HCT116 (cell line): ENCODE measurements around the gene NR2F2. TPM values are rescaled to one million over a fixed set of nuclear protein-coding genes. Genes with fewer than 3 reads are reported as not detected.

ENCODE experiments used
- ATAC-seq: fragments of 200-7000 bp; cut with Tn5 transposase; 2 replicates; pipeline ENCODE4 v1.9.1; 2020; ENCODE audit warnings: mild to moderate bottlenecking, moderate library complexity
- BruUV-seq: library from RNA; stranded (reverse); fragments of 400-500 nt; replicated peaks from 2 replicates; lab custom pipeline; 2021; lab: Mats Ljungman, UMichigan
- CTCF ChIA-PET: fragments of 300-600 bp; sonication (Branson Sonifier 250); formaldehyde crosslinking; loops from one replicate; lab custom pipeline; 2021; ENCODE audit warnings: antibody characterized with exemption; lab: Charles Lee
- POLR2A ChIA-PET: fragments of 300-600, 350-600 bp; sonication (Branson Sonifier 250); formaldehyde crosslinking; loops from one replicate; lab custom pipeline; 2021; ENCODE audit warnings: antibody characterized with exemption; lab: Charles Lee
- RAD21 ChIA-PET, 2 experiments: fragments of 300-600 bp; sonication (Branson Sonifier 250); formaldehyde crosslinking; loops; one replicate each; lab custom pipeline; 2023; ENCODE audit warnings: low total read pairs in 2 of 2; ENCODE audit not compliant: uncharacterized antibody in 2 of 2, unreplicated experiment in 2 of 2, low non-redundant PET in 1 of 2; lab: Charles Lee
- DNase-seq: peaks from one replicate; pipeline ENCODE4 v3.0.0-alpha.2; 2010; ENCODE audit warnings: low read depth, low spot score
- H2AFZ ChIP-seq: fragments of 200-600 bp; shearing (Covaris generic), sonication (generic); 2 replicates; pipeline ENCODE4 v1.6.1; 2017; ENCODE audit warnings: low read depth, mixed run types, mixed read lengths, antibody characterized with exemption, low read length; ENCODE audit not compliant: poor library complexity, severe bottlenecking
- H3K27ac ChIP-seq: 2 replicates; pipeline ENCODE4 v1.5.1; 2012; ENCODE audit warnings: low read depth, low read length
- H3K27me3 ChIP-seq: fragments of 200-600 bp; sonication (generic); 2 replicates; pipeline ENCODE4 v1.6.1; 2016; ENCODE audit warnings: mixed run types, low read length, mixed read lengths; ENCODE audit not compliant: insufficient read depth
- H3K36me3 ChIP-seq, 2 experiments: fragments of 200-500 bp in 1 of 2; fragments of 200-600 bp in 1 of 2; sonication (Bioruptor generic) in 1 of 2; sonication (generic) in 1 of 2; 2 replicates each; pipeline versions ENCODE4 v1.5.1 to v1.6.1; 2014 to 2016; ENCODE audit warnings: low read length in 2 of 2, inconsistent platforms in 1 of 2, mixed read lengths in 1 of 2, mixed run types in 1 of 2; ENCODE audit not compliant: insufficient read depth in 2 of 2, control insufficient read depth in 1 of 2
- H3K4me1 ChIP-seq, 2 experiments: fragments of 200-600 bp in 1 of 2; sonication (generic) in 1 of 2; 2 replicates each; pipeline versions ENCODE4 v1.5.1 to v1.6.1; 2012 to 2017; ENCODE audit warnings: low read length in 2 of 2, inconsistent platforms in 1 of 2, mild to moderate bottlenecking in 1 of 2, mixed read lengths in 1 of 2, mixed run types in 1 of 2, moderate library complexity in 1 of 2; ENCODE audit not compliant: insufficient read depth in 2 of 2, control insufficient read depth in 1 of 2
- H3K4me2 ChIP-seq: fragments of 200-600 bp; sonication (generic); 2 replicates; pipeline ENCODE4 v1.6.1; 2017; ENCODE audit warnings: mixed run types, low read length, mixed read lengths
- H3K4me3 ChIP-seq, 2 experiments: fragments of 200-600 bp in 1 of 2; sonication (generic) in 1 of 2; replicated peaks in 1 of 2; 2 replicates each; pipeline ENCODE4 v1.5.1; 2011 to 2016; ENCODE audit warnings: low read length in 2 of 2, control low read depth in 1 of 2, low read depth in 1 of 2, mild to moderate bottlenecking in 1 of 2, mixed read lengths in 1 of 2, mixed run types in 1 of 2
- H3K79me2 ChIP-seq: fragments of 200-600 bp; sonication (generic); 2 replicates; pipeline ENCODE4 v1.6.1; 2017; ENCODE audit warnings: mild to moderate bottlenecking, mixed run types, low read length, moderate library complexity, mixed read lengths; ENCODE audit not compliant: insufficient read depth
- H3K9ac ChIP-seq: fragments of 200-600 bp; sonication (generic); 2 replicates; pipeline ENCODE4 v1.6.1; 2016; ENCODE audit warnings: low read length, mixed read lengths
- H3K9me2 ChIP-seq: fragments of 200-600 bp; sonication (generic), shearing (Covaris generic); 2 replicates; pipeline ENCODE4 v1.6.1; 2017; ENCODE audit warnings: mixed run types, mild to moderate bottlenecking, moderate library complexity; ENCODE audit not compliant: insufficient read depth
- H3K9me3 ChIP-seq, 2 experiments: fragments of 200-500 bp in 1 of 2; fragments of 200-600 bp in 1 of 2; sonication (Bioruptor generic) in 1 of 2; sonication (generic) in 1 of 2; 2 replicates each; pipeline ENCODE4 v1.6.1; 2014 to 2017; ENCODE audit warnings: low read length in 2 of 2, mixed read lengths in 2 of 2, inconsistent platforms in 1 of 2, low read depth in 1 of 2, mild to moderate bottlenecking in 1 of 2, mixed run types in 1 of 2, moderate library complexity in 1 of 2; ENCODE audit not compliant: control insufficient read depth in 1 of 2, insufficient read depth in 1 of 2
- H4K20me1 ChIP-seq: fragments of 200-600 bp; sonication (generic), shearing (Covaris generic); 2 replicates; pipeline ENCODE4 v1.6.1; 2017; ENCODE audit warnings: mixed run types, mild to moderate bottlenecking, moderate library complexity; ENCODE audit not compliant: insufficient read depth
- CBX3 ChIP-seq: IDR thresholded peaks from 2 replicates; pipeline ENCODE4 v1.6.1; 2012; ENCODE audit warnings: low read depth
- CEBPB ChIP-seq: IDR thresholded peaks from 2 replicates; pipeline ENCODE4 v1.6.1; 2012; ENCODE audit warnings: low read depth
- ELF1 ChIP-seq: IDR thresholded peaks from 2 replicates; pipeline ENCODE4 v1.6.1; 2012; ENCODE audit warnings: low read depth, borderline replicate concordance
- EZH2 ChIP-seq: fragments of 200-600 bp; sonication (generic); IDR thresholded peaks from 2 replicates; pipeline ENCODE4 v1.6.1; 2017; ENCODE audit warnings: antibody characterized with exemption, mixed run types
- EZH2phosphoT487 ChIP-seq: fragments of 200-600 bp; IDR thresholded peaks from 2 replicates; pipeline ENCODE4 v1.6.1; 2018; ENCODE audit warnings: antibody characterized with exemption, borderline replicate concordance
- POLR2A ChIP-seq: IDR thresholded peaks from 2 replicates; pipeline ENCODE4 v1.7.0; 2011; ENCODE audit warnings: borderline replicate concordance; ENCODE audit not compliant: insufficient read depth, insufficient read length; ENCODE audit errors: extremely low read depth
- POLR2AphosphoS5 ChIP-seq: IDR thresholded peaks from 2 replicates; pipeline ENCODE4 v1.6.1; 2011; ENCODE audit warnings: mild to moderate bottlenecking, low read depth, low read length, moderate library complexity
- RAD21 ChIP-seq: IDR thresholded peaks from 2 replicates; pipeline ENCODE4 v1.6.1; 2012; ENCODE audit warnings: low read depth, mild to moderate bottlenecking
- SIN3A ChIP-seq: IDR thresholded peaks from 2 replicates; pipeline ENCODE4 v1.6.1; 2012; ENCODE audit warnings: low read depth
- SP1 ChIP-seq: IDR thresholded peaks from 2 replicates; pipeline ENCODE4 v1.6.1; 2012; ENCODE audit warnings: low read depth
- SRF ChIP-seq: IDR thresholded peaks from 2 replicates; pipeline ENCODE4 v1.6.1; 2012; ENCODE audit warnings: low read depth
- TCF7L2 ChIP-seq: IDR thresholded peaks from 2 replicates; pipeline ENCODE4 v1.7.0; 2011; ENCODE audit warnings: borderline replicate concordance, inconsistent platforms; ENCODE audit not compliant: insufficient read depth, insufficient read length; ENCODE audit errors: extremely low read depth
- ZFX ChIP-seq: fragments of 450-650 bp; IDR thresholded peaks from 2 replicates; pipeline ENCODE4 v1.6.1; 2017
- ZNF274 ChIP-seq: fragments of 200-500 bp; sonication (Bioruptor generic); IDR thresholded peaks from 2 replicates; pipeline ENCODE4 v1.6.1; 2014; ENCODE audit warnings: mild to moderate bottlenecking, low read depth, low read length, inconsistent platforms
- intact Hi-C: fragments of 100-400 bp; cut with micrococcal nuclease; formaldehyde crosslinking; loops from 2 replicates; pipeline ENCODE4 v1.10.0; 2022
- total RNA-seq: library from RNA; stranded (reverse); gene quantifications from one replicate; pipeline ENCODE4 v1.2.1, GENCODE V29; 2021; ENCODE audit not compliant: unreplicated experiment
- TF ChIP-seq, protein P1 (sequence below): IDR thresholded peaks from 2 replicates; pipeline ENCODE4 v1.6.1; 2012; ENCODE audit warnings: low read depth
- TF ChIP-seq, protein P2 (sequence below), 3 experiments: fragments of 200-600 bp in 1 of 3; sonication (generic) in 1 of 3; IDR thresholded peaks in 2 of 3; conservative IDR thresholded peaks in 1 of 3; 2 replicates each; pipeline ENCODE4 v1.5.1; 2012 to 2017; ENCODE audit warnings: low read depth in 2 of 3, low read length in 2 of 3, antibody characterized with exemption in 1 of 3, borderline replicate concordance in 1 of 3, control low read depth in 1 of 3, mild to moderate bottlenecking in 1 of 3, mixed read lengths in 1 of 3, mixed run types in 1 of 3, moderate library complexity in 1 of 3; ENCODE audit not compliant: insufficient read depth in 1 of 3
- TF ChIP-seq, protein P3 (sequence below): IDR thresholded peaks from 2 replicates; pipeline ENCODE4 v1.6.1; 2012

Gene NR2F2
- total RNA-seq, 1 experiment from 2014 or later = 61.4 TPM

DNA sequence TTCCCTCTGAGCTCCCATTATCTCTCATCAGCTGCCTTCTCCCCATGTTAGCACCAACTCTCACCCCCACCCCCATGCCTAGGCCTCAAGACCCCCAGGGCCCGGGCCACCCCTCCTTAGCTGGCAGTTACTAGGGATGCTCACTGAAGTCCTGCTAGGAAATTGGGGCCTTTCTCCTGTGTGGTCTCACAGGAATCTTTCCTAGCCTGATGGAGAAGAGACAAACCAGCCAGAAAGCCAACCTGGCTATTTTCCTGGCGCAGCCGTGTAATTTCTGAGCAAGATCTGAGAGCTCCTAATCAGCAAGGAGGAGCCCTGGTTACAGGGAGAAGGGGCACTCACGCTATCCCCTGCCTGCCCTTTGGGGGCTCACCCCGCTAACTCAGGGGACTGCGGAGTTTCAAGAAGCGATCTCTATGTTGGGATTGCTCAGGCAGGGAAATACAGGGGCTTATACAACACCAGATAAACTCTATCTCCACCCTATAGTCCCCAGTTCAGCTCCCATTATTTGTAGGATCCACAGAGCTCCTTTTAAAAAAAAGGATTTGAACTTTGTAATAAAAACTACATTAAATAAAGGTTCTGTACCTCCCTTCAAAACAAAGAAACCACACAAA lies 25.2 kb downstream of the NR2F2 start (continued):
- TF ChIP-seq SIN3A = no peak
- TF ChIP-seq, protein P1, sequence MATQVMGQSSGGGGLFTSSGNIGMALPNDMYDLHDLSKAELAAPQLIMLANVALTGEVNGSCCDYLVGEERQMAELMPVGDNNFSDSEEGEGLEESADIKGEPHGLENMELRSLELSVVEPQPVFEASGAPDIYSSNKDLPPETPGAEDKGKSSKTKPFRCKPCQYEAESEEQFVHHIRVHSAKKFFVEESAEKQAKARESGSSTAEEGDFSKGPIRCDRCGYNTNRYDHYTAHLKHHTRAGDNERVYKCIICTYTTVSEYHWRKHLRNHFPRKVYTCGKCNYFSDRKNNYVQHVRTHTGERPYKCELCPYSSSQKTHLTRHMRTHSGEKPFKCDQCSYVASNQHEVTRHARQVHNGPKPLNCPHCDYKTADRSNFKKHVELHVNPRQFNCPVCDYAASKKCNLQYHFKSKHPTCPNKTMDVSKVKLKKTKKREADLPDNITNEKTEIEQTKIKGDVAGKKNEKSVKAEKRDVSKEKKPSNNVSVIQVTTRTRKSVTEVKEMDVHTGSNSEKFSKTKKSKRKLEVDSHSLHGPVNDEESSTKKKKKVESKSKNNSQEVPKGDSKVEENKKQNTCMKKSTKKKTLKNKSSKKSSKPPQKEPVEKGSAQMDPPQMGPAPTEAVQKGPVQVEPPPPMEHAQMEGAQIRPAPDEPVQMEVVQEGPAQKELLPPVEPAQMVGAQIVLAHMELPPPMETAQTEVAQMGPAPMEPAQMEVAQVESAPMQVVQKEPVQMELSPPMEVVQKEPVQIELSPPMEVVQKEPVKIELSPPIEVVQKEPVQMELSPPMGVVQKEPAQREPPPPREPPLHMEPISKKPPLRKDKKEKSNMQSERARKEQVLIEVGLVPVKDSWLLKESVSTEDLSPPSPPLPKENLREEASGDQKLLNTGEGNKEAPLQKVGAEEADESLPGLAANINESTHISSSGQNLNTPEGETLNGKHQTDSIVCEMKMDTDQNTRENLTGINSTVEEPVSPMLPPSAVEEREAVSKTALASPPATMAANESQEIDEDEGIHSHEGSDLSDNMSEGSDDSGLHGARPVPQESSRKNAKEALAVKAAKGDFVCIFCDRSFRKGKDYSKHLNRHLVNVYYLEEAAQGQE = no peak

DNA sequence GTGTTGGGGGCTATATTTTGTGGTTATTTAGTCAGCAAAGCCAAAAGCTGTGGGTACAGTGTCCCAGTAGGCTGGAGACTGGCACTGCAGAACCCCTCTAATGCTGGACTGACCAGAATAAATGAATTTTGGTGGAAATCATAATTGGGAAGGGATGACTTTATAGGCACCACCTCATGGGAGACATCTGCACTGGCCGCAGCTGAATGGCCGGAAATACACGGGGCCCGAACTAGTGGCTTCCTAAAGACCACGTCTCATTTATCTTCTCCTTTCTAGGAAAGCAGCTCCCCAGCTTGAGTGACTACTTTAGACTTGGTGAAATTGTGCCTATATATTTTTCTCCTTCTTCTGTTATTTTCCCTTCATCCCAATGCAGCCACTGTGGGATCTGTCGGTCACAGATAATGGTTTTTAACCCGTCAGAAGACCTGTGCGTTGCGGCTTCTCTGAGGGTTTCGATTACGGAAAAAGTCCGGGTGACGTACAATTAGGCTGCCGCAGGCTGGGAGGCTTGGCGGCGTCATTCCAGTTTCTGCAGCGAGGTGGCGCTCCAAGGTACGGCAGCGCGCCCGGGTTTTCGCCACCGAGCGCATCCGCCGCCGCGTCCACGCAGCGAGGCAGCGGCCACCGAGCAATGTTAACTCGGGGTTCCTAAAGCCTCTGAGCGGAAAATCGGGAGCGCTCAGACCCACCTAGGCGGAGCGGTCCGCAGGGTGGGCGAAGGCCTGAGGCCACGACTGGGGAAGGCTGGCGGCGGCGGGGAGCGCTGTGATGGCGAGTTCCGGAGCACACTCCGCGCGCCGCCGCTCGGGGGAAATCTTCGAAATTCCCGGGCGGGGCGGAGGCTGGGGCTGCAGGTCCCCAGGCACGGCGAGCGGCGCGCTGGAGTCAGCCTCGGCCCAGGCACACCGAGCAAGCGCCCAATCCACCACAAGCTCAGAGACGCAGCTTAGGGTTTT lies 26.3 kb downstream of the NR2F2 start:
- DNase-seq = peak; percentile 72
- Histone ChIP-seq H3K27ac (0 out of 2 replicates have a peak overlapping the region, but pooled peaks have one; percentile 24), H2AFZ (peak overlapping the region; percentile 88), H4K20me1 (no peaks in the 10 kb centered on the region), H3K79me2 (no peaks in the 10 kb centered on the region), H3K9me3 (no peaks in the 10 kb centered on the region), H3K9me2 (no peaks in the 10 kb centered on the region), H3K27me3 (no peaks in the 10 kb centered on the region), H3K4me2 (peak overlapping the region; percentile 97), H3K9ac (peak overlapping the region; percentile 65), H3K4me3 (peak overlapping the region; percentile 55 to 73), H3K36me3 (no peaks in the 10 kb centered on the region), H3K4me1 (peaks cover 4 to 12% of the 10 kb centered on the region in 2 experiments)
- TSS peak; percentile 43 for BruUV-seq
- TF ChIP-seq EZH2 (no peak), EZH2phosphoT487 (no peak), POLR2A (no peak), CEBPB (no peak), TCF7L2 (peak; percentile 10), SP1 (0 out of 2 replicates have a peak, but pooled peaks have one; percentile 11), RAD21 (peak; percentile 70), ZNF274 (no peak), CBX3 (peak; percentile 67; the same call in 1 of the 2 replicates), ELF1 (no peak; the same call in 1 of the 2 replicates), POLR2AphosphoS5 (0 out of 2 replicates have a peak, but pooled peaks have one; percentile 18), ZFX (no peak; the same call in 1 of the 2 replicates), SRF (no peak)
- TF ChIP-seq, protein P2, sequence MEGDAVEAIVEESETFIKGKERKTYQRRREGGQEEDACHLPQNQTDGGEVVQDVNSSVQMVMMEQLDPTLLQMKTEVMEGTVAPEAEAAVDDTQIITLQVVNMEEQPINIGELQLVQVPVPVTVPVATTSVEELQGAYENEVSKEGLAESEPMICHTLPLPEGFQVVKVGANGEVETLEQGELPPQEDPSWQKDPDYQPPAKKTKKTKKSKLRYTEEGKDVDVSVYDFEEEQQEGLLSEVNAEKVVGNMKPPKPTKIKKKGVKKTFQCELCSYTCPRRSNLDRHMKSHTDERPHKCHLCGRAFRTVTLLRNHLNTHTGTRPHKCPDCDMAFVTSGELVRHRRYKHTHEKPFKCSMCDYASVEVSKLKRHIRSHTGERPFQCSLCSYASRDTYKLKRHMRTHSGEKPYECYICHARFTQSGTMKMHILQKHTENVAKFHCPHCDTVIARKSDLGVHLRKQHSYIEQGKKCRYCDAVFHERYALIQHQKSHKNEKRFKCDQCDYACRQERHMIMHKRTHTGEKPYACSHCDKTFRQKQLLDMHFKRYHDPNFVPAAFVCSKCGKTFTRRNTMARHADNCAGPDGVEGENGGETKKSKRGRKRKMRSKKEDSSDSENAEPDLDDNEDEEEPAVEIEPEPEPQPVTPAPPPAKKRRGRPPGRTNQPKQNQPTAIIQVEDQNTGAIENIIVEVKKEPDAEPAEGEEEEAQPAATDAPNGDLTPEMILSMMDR (IDR thresholded peaks at IDR 0.05 in 2 of 3, conservative IDR thresholded peaks at IDR 0.05 in 1 of 3; ENCODE audit: borderline replicate concordance in 1 of 3, insufficient read depth in 1 of 3, low read depth in 2 of 3, low read length in 2 of 3) = peak; percentile 64 to 91 (median 87)
- TF ChIP-seq, protein P3, sequence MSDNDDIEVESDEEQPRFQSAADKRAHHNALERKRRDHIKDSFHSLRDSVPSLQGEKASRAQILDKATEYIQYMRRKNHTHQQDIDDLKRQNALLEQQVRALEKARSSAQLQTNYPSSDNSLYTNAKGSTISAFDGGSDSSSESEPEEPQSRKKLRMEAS = peak; percentile 38; the same call in 1 of the 2 replicates
- ATAC-seq = peak; percentile 86
- ChIA-PET CTCF (interaction anchor here (0.6 to 1.4 kb wide), 4 partner anchors 14 to 228 kb away, joined by 3 to 4 read pairs (median 3); no protein-coding TSS in a partner anchor), RAD21 (no interaction called here), POLR2A (no interaction called here)
- intact Hi-C loops = loop anchor here (2.0 to 5.0 kb wide), 4 partner anchors 228 to 1401 kb away; no protein-coding TSS in a partner anchor
